ENCODE data around the gene SORCS2. TPM values are rescaled to one million over a fixed set of nuclear protein-coding genes. Genes with fewer than 3 reads are reported as not detected.
A peak's percentile ranks its signal among the peaks of the same experiment; 100 is the strongest.

Gene SORCS2
- total and polyA plus RNA-seq, 2 of the 4 experiments (the other 2 are of a cell fraction), result 0.36 to 0.62 TPM

- no peak overlapping the region for H3K4me2 ChIP-seq (ENCODE audit: low read depth, low read length)
- no peaks in the 10 kb centered on the region for H3K36me3 ChIP-seq (ENCODE audit: control insufficient read depth, insufficient read depth, low read length)
- no peaks in the 10 kb centered on the region for H4K20me1 ChIP-seq (ENCODE audit: insufficient read depth, low read length)
- H2AK9ac ChIP-seq (replicated peaks; ENCODE audit: low read depth, low read length, poor library complexity), result no peak overlapping the region
- H2BK120ac ChIP-seq (ENCODE audit: low read depth, low read length), result no peak overlapping the region
- H2AFZ ChIP-seq (replicated peaks; ENCODE audit: low read length, poor library complexity), result no peak overlapping the region
- H3K9ac ChIP-seq (ENCODE audit: low read depth, low read length), result no peak overlapping the region
- no TSS peak for BruUV-seq (replicated peaks)
- no peak overlapping the region for H4K5ac ChIP-seq (ENCODE audit: low read depth, low read length)
- H3K4ac ChIP-seq (ENCODE audit: low read depth, low read length), result no peak overlapping the region
- no peak overlapping the region for H3K27ac ChIP-seq (ENCODE audit: insufficient read depth, low read length)
- H4K91ac ChIP-seq (ENCODE audit: insufficient read depth, low read depth, low read length), result no peak overlapping the region; the same call in 1 of the 2 replicates
- ChIA-PET CTCF (no interaction called here), POLR2A (ENCODE audit: unreplicated experiment) (no interaction called here)
- intact Hi-C loops (cut with micrococcal nuclease), result no loop called here
- TF ChIP-seq, protein P1, sequence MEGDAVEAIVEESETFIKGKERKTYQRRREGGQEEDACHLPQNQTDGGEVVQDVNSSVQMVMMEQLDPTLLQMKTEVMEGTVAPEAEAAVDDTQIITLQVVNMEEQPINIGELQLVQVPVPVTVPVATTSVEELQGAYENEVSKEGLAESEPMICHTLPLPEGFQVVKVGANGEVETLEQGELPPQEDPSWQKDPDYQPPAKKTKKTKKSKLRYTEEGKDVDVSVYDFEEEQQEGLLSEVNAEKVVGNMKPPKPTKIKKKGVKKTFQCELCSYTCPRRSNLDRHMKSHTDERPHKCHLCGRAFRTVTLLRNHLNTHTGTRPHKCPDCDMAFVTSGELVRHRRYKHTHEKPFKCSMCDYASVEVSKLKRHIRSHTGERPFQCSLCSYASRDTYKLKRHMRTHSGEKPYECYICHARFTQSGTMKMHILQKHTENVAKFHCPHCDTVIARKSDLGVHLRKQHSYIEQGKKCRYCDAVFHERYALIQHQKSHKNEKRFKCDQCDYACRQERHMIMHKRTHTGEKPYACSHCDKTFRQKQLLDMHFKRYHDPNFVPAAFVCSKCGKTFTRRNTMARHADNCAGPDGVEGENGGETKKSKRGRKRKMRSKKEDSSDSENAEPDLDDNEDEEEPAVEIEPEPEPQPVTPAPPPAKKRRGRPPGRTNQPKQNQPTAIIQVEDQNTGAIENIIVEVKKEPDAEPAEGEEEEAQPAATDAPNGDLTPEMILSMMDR (conservative IDR thresholded peaks at IDR 0.05; ENCODE audit: low read depth, low read length), result no peak
- TF ChIP-seq CEBPB (IDR thresholded peaks at IDR 0.05; ENCODE audit: low read depth, low read length) (no peak), BHLHE40 (IDR thresholded peaks at IDR 0.05; ENCODE audit: low read depth, low read length) (no peak), FOS (IDR thresholded peaks at IDR 0.05; ENCODE audit: low read depth, low read length) (no peak), MXI1 (IDR thresholded peaks at IDR 0.05; ENCODE audit: borderline replicate concordance, low read depth, low read length) (no peak), USF2 (IDR thresholded peaks at IDR 0.05; ENCODE audit: low read depth, low read length) (no peak), NFE2L2 (IDR thresholded peaks at IDR 0.05; ENCODE audit: low read depth, low read length) (no peak), RAD21 (IDR thresholded peaks at IDR 0.05; ENCODE audit: low read length) (no peak), ELK1 (IDR thresholded peaks at IDR 0.05; ENCODE audit: borderline replicate concordance, low read depth, low read length) (no peak), SMC3 (IDR thresholded peaks at IDR 0.05; ENCODE audit: low read depth, low read length) (no peak), RFX5 (IDR thresholded peaks at IDR 0.05; ENCODE audit: low read depth, low read length) (no peak), RCOR1 (IDR thresholded peaks at IDR 0.05; ENCODE audit: insufficient replicate concordance, low read length) (no peak), MAFK (IDR thresholded peaks at IDR 0.05; ENCODE audit: low read depth, low read length) (no peak)
- H2AK5ac ChIP-seq (ENCODE audit: low read depth, low read length), result no peak overlapping the region
- no peak overlapping the region for H3K4me3 ChIP-seq (ENCODE audit: insufficient read depth, low read depth, low read length)
- peaks cover 10% of the 10 kb centered on the region for H3K27me3 ChIP-seq (ENCODE audit: control insufficient read depth, insufficient read depth, low read length)
- in situ Hi-C loops (cut with MboI; ENCODE audit: low sequenced_read_pairs), result no loop called here
- H4K8ac ChIP-seq (ENCODE audit: low read depth in 2 of 2, low read length in 2 of 2), result no peak overlapping the region
- H2BK20ac ChIP-seq (ENCODE audit: low read depth, low read length), result no peak overlapping the region
- H3K4me1 ChIP-seq (ENCODE audit: control insufficient read depth, insufficient read depth, low read length), result peaks cover 8% of the 10 kb centered on the region
- 0 out of 2 replicates have a peak overlapping the region, but pooled peaks have one; percentile 15 for H3K18ac ChIP-seq (ENCODE audit: low read depth, low read length)
- no peak for ATAC-seq (ENCODE audit: low read depth)
- dilution Hi-C loops (cut with HindIII; ENCODE audit: low sequenced_read_pairs, unreplicated experiment), result no loop called here
- no peak overlapping the region for H3K23ac ChIP-seq (ENCODE audit: low read depth, low read length)
- H3K56ac ChIP-seq (ENCODE audit: extremely low read depth, insufficient read depth, low read length), result no peak overlapping the region
- H3K79me1 ChIP-seq (ENCODE audit: low read depth in 1 of 2, low read length in 2 of 2), result no peaks in the 10 kb centered on the region
- H2BK5ac ChIP-seq (ENCODE audit: low read depth, low read length, poor library complexity, severe bottlenecking), result no peak overlapping the region
- WGBS, 2 experiments (ENCODE audit: extremely low coverage in 2 of 2, insufficient read length in 1 of 2), result 89% methylated on average over 5 of the region's 7 CpGs; no CpG with 5 or more reads in 1 of the 2 experiments
- H3K14ac ChIP-seq (replicated peaks; ENCODE audit: low read depth, low read length), result no peak overlapping the region
- no peaks in the 10 kb centered on the region for H3K9me1 ChIP-seq (ENCODE audit: insufficient read depth, low read length)
- no peak for DNase-seq
- H2BK15ac ChIP-seq (ENCODE audit: low read depth, low read length), result no peak overlapping the region
- H3K9me3 ChIP-seq (ENCODE audit: control insufficient read depth, insufficient read depth, low read length), result peaks cover 10% of the 10 kb centered on the region
These were observed 26.3 kb downstream of the SORCS2 start for GRCh38 chr4:7218686-7219085.
